ENCODE data around the gene IFITM5. TPM values are rescaled to one million over a fixed set of nuclear protein-coding genes. Genes with fewer than 3 reads are reported as not detected.

IFITM5 gene
- polyA plus RNA-seq, 3 donors: not detected

GRCh38 chr11:284105-285020 lies 15.0 kb downstream of the IFITM5 start:
- H3K36me3 Mint-ChIP-seq: peaks cover 9 to 20% of the 10 kb centered on the region in 2 donors
- H3K4me3 ChIP-seq (replicated peaks in 1 of 3; ENCODE audit: low read depth in 2 of 3, low read length in 3 of 3): no peak overlapping the region
- 97% methylated on average over 20 of the region's 24 CpGs for WGBS (ENCODE audit: insufficient coverage)
- peaks cover 31% of the 10 kb centered on the region for H3K4me1 Mint-ChIP-seq
- H3K79me2 ChIP-seq (ENCODE audit: insufficient read depth, low read length): no peaks in the 10 kb centered on the region
- H3K9me3 ChIP-seq (replicated peaks in 1 of 2; ENCODE audit: control insufficient read depth in 1 of 2, insufficient read depth in 1 of 2, low read length in 2 of 2): peaks cover 0 to 13% of the 10 kb centered on the region in 2 donors
- H3K27ac Mint-ChIP-seq: no peak overlapping the region
- no peak for DNase-seq
- no peaks in the 10 kb centered on the region for H3K36me3 ChIP-seq (replicated peaks in 1 of 2; ENCODE audit: control insufficient read depth in 1 of 2, insufficient read depth in 2 of 2, low read length in 2 of 2)
- no peak for TF ChIP-seq CTCF (IDR thresholded peaks at IDR 0.05)
- H3K4me3 Mint-ChIP-seq: no peak overlapping the region
- intact Hi-C loops (cut with micrococcal nuclease): loop anchor here in 1 of 2 donors (5.0 kb wide), 1 partner anchor 32 kb away; no protein-coding TSS in a partner anchor
- H3K9ac ChIP-seq (ENCODE audit: insufficient read depth, low read length, poor library complexity, severe bottlenecking): no peak overlapping the region
- H2AFZ ChIP-seq (ENCODE audit: insufficient read depth, low read depth, low read length, poor library complexity, severe bottlenecking): no peak overlapping the region
- H3K27me3 Mint-ChIP-seq (ENCODE audit: low read depth in 3 of 3): peaks cover 56 to 84% (median 59%) of the 10 kb centered on the region in 3 donors
- H3K4me2 ChIP-seq (replicated peaks; ENCODE audit: extremely low read depth, low read length, poor library complexity, severe bottlenecking): no peak overlapping the region
- peaks cover 5% of the 10 kb centered on the region for H4K20me1 ChIP-seq (ENCODE audit: insufficient read depth, low read length)
- peaks cover 29 to 58% of the 10 kb centered on the region in 2 donors for H3K27me3 ChIP-seq (ENCODE audit: control insufficient read depth in 2 of 2, insufficient read depth in 2 of 2, low read length in 2 of 2)
- peaks cover 0 to 25% (median 10%) of the 10 kb centered on the region in 7 donors for H3K9me3 Mint-ChIP-seq
- H3K4me1 ChIP-seq (ENCODE audit: control insufficient read depth in 1 of 2, insufficient read depth in 2 of 2, low read length in 2 of 2): peaks cover 30 to 39% of the 10 kb centered on the region in 2 donors
- H3K27ac ChIP-seq (ENCODE audit: low read depth in 1 of 2, low read length in 2 of 2): no peak overlapping the region

- peaks cover 33% of the 10 kb centered on the region for H3K4me1 Mint-ChIP-seq
- no peak overlapping the region for H3K4me3 ChIP-seq (replicated peaks in 1 of 3; ENCODE audit: low read depth in 2 of 3, low read length in 3 of 3)
- no peak overlapping the region for H3K27ac ChIP-seq (ENCODE audit: low read depth in 1 of 2, low read length in 2 of 2)
- H3K79me2 ChIP-seq (ENCODE audit: insufficient read depth, low read length): no peaks in the 10 kb centered on the region
- DNase-seq: no peak
- peaks cover 0 to 14% of the 10 kb centered on the region in 2 donors for H3K9me3 ChIP-seq (replicated peaks in 1 of 2; ENCODE audit: control insufficient read depth in 1 of 2, insufficient read depth in 1 of 2, low read length in 2 of 2)
- peak overlapping the region in 2 of 7 donors; percentile 19 to 64 for H3K27ac Mint-ChIP-seq
- peaks cover 5% of the 10 kb centered on the region for H4K20me1 ChIP-seq (ENCODE audit: insufficient read depth, low read length)
- H3K36me3 ChIP-seq (replicated peaks in 1 of 2; ENCODE audit: control insufficient read depth in 1 of 2, insufficient read depth in 2 of 2, low read length in 2 of 2): no peaks in the 10 kb centered on the region
- peaks cover 9 to 22% of the 10 kb centered on the region in 2 donors for H3K36me3 Mint-ChIP-seq
- 90% methylated on average over 14 of the region's 23 CpGs for WGBS (ENCODE audit: insufficient coverage)
- TF ChIP-seq CTCF (IDR thresholded peaks at IDR 0.05): no peak
- peaks cover 60 to 90% (median 63%) of the 10 kb centered on the region in 3 donors for H3K27me3 Mint-ChIP-seq (ENCODE audit: low read depth in 3 of 3)
- no peak overlapping the region for H3K9ac ChIP-seq (ENCODE audit: insufficient read depth, low read length, poor library complexity, severe bottlenecking)
- peaks cover 0 to 26% (median 10%) of the 10 kb centered on the region in 7 donors for H3K9me3 Mint-ChIP-seq
- H3K4me2 ChIP-seq (replicated peaks; ENCODE audit: extremely low read depth, low read length, poor library complexity, severe bottlenecking): no peak overlapping the region
- intact Hi-C loops (cut with micrococcal nuclease): no loop called here
- peaks cover 36 to 44% of the 10 kb centered on the region in 2 donors for H3K4me1 ChIP-seq (ENCODE audit: control insufficient read depth in 1 of 2, insufficient read depth in 2 of 2, low read length in 2 of 2)
- peak overlapping the region in 1 of 2 donors; percentile 41 for H3K4me3 Mint-ChIP-seq
- no peak overlapping the region for H2AFZ ChIP-seq (ENCODE audit: insufficient read depth, low read depth, low read length, poor library complexity, severe bottlenecking)
- H3K27me3 ChIP-seq (ENCODE audit: control insufficient read depth in 2 of 2, insufficient read depth in 2 of 2, low read length in 2 of 2): peaks cover 35 to 63% of the 10 kb centered on the region in 2 donors
Measured at GRCh38 chr11:283405-284104, 15.8 kb downstream of the IFITM5 start.
